Sigmoid colon (tissue), 7 donors: ENCODE data around the gene EMC10. TPM values are rescaled to one million over a fixed set of nuclear protein-coding genes. Genes with fewer than 3 reads are reported as not detected.
"Not testable (repeated sequence)": the region's sequence is repeated elsewhere in the genome, so short reads cannot be mapped to it uniquely, and the experiment has no call there.

Source experiments
- DNase-seq: peaks from one replicate; pipeline ENCODE4 v3.0.0-alpha.2; 2019
- H3K27ac ChIP-seq, 4 donors: fragments of 200-600 bp; sonication (generic); one replicate each; pipeline ENCODE4 v1.5.1; 2016 to 2019; ENCODE audit warnings: mild to moderate bottlenecking in 1 of 4
- H3K27me3 ChIP-seq, 3 donors: fragments of 200-600 bp; sonication (generic); one replicate each; pipeline ENCODE4 v1.5.1; 2019; ENCODE audit warnings: mild to moderate bottlenecking in 1 of 3
- H3K36me3 ChIP-seq, 4 donors: fragments of 200-600 bp; sonication (generic); one replicate each; pipeline ENCODE4 v1.5.1; 2016 to 2019
- H3K4me1 ChIP-seq, 4 donors: fragments of 200-600 bp; sonication (generic); one replicate each; pipeline ENCODE4 v1.5.1; 2017 to 2019
- H3K4me3 ChIP-seq, 4 donors: fragments of 200-600 bp; sonication (generic); one replicate each; pipeline ENCODE4 v1.5.1; 2017 to 2019; ENCODE audit warnings: mild to moderate bottlenecking in 2 of 4, moderate library complexity in 1 of 4
- H3K9me3 ChIP-seq, 4 donors: fragments of 200-600 bp in 3 of 4; sonication (generic) in 3 of 4; one replicate each; pipeline versions ENCODE4 v1.5.1 to v1.6.1; 2013 to 2019
- EP300 ChIP-seq, 4 donors: sonication (generic); formaldehyde crosslinking; IDR thresholded peaks; one replicate each; pipeline ENCODE4 v1.6.1; 2017; ENCODE audit warnings: antibody characterized with exemption in 4 of 4
- POLR2A ChIP-seq, 2 donors: fragments of 450-650 bp; IDR thresholded peaks; one replicate each; pipeline ENCODE4 v1.6.1; 2016; ENCODE audit warnings: antibody characterized with exemption in 2 of 2, mild to moderate bottlenecking in 2 of 2, moderate library complexity in 2 of 2
- POLR2AphosphoS5 ChIP-seq, 4 donors: sonication (generic); formaldehyde crosslinking; IDR thresholded peaks; one replicate each; pipeline ENCODE4 v1.6.1; 2017; ENCODE audit warnings: antibody characterized with exemption in 4 of 4
- WGBS, 2 donors: extraction: QIAGEN DNeasy Blood & Tissue Kit; methylation state at CpG; one replicate each; pipeline ENCODE4 v1.1.7; 2013; 5-methylcytosine and 5-hydroxymethylcytosine counted together
- intact Hi-C: fragments of 100-400 bp; cut with DNase I; formaldehyde crosslinking; loops from one replicate; pipeline ENCODE4 v1.15.1; 2023
- polyA plus RNA-seq, 3 donors: library from polyadenylated mRNA; stranded (reverse); fragments of 200-250 nt; gene quantifications; one replicate each; pipeline ENCODE4 v1.2.3, GENCODE V29; 2013
- total RNA-seq, 4 donors: library from RNA; depleted of rRNA; stranded (reverse); fragments of >200 nt; gene quantifications; one replicate each; pipeline ENCODE4 v1.1.0, GENCODE V29; 2016
- TF ChIP-seq, protein P1 (sequence below), 4 experiments: fragments of 450-650 bp in 3 of 4; fragments of 200-600 bp in 1 of 4; IDR thresholded peaks; one replicate each; pipeline ENCODE4 v1.5.1; 2016 to 2019; ENCODE audit warnings: antibody characterized with exemption in 4 of 4, mild to moderate bottlenecking in 3 of 4, moderate library complexity in 2 of 4
- donor health status: healthy with polysubstance abuse.
- donor health status: Bipolar disorder and iron deficiency.
- donor health status: healthy.

The EMC10 gene
- total and polyA plus RNA-seq, 7 donors = 34.2 to 140 (median 41.8) TPM

DNA sequence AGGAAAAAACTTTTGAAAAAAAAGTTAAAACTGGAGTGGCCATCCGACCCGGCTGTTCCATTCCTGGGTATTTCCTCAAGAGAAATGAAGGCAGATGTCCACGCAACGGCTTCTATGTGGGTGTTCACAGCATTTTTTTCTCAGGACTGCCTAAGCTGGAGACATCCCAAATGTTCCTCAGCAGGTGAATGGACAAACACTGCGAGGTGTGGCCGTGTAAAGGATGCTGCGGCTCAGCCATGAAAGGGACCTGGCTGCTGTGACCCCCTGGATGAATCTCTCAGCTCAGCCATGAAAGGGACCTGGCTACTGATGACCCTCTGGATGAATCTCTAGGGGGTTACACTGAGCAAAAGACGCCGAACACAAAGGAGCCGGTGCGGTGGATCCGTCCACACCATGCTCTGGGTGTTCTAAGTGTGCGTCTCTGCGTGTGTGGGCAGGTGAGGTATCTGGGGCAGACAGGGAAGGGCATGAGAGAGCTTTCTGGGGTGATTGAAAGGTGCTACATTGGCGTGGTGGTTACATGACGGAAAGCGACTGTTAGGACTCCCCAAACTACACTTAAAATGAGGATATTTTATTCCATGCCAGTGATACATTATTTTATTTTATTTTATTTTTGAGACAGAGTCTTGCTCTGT, 44.6 kb downstream of the EMC10 start:
- 85 to 86% methylated on average over 17 of the region's 17 CpGs for WGBS, 2 donors

DNA sequence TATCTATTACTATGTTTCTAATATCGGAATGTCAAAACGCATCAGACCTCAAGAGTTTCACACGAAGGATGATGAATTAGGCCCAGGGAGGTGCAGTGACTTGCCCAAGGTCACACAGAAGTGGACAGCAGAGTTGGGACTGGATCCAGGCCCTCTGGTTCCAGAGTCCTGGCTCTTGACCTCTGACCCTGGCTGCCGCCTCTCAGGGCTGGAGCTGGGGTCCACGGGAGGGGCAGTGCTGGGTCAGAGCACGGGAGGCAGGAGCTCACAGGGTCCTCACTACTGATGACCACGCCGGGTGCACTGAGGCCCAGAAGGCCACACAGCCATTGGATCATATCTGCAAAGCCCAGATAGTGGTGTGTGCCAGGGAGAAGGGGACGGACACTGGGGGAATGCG, 46.6 kb downstream of the EMC10 start:
- no peak for DNase-seq
- no peak overlapping the region for H3K27ac ChIP-seq
- H3K4me1 ChIP-seq = no peaks in the 10 kb centered on the region
- no peaks in the 10 kb centered on the region for H3K36me3 ChIP-seq
- intact Hi-C loops = no loop called here
- no peak for TF ChIP-seq EP300 (IDR thresholded peaks at IDR 0.05)
- TF ChIP-seq POLR2AphosphoS5 (IDR thresholded peaks at IDR 0.05) = no peak
- TF ChIP-seq, protein P1, sequence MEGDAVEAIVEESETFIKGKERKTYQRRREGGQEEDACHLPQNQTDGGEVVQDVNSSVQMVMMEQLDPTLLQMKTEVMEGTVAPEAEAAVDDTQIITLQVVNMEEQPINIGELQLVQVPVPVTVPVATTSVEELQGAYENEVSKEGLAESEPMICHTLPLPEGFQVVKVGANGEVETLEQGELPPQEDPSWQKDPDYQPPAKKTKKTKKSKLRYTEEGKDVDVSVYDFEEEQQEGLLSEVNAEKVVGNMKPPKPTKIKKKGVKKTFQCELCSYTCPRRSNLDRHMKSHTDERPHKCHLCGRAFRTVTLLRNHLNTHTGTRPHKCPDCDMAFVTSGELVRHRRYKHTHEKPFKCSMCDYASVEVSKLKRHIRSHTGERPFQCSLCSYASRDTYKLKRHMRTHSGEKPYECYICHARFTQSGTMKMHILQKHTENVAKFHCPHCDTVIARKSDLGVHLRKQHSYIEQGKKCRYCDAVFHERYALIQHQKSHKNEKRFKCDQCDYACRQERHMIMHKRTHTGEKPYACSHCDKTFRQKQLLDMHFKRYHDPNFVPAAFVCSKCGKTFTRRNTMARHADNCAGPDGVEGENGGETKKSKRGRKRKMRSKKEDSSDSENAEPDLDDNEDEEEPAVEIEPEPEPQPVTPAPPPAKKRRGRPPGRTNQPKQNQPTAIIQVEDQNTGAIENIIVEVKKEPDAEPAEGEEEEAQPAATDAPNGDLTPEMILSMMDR (IDR thresholded peaks at IDR 0.05) = no peak
- no peak for TF ChIP-seq POLR2A (IDR thresholded peaks at IDR 0.05)
- 88% methylated on average over 10 of the region's 10 CpGs for WGBS, 2 donors
- H3K27me3 ChIP-seq = no peaks in the 10 kb centered on the region
- no peak overlapping the region for H3K4me3 ChIP-seq
- no peaks in the 10 kb centered on the region for H3K9me3 ChIP-seq

More for the DNA sequence above, 44.6 kb downstream of the EMC10 start:
- H3K4me3 ChIP-seq = no peak overlapping the region
- intact Hi-C loops = no loop called here
- TF ChIP-seq POLR2AphosphoS5 (IDR thresholded peaks at IDR 0.05) (no peak), POLR2A (IDR thresholded peaks at IDR 0.05) (no peak), EP300 (IDR thresholded peaks at IDR 0.05) (no peak)
- TF ChIP-seq, protein P1 (IDR thresholded peaks at IDR 0.05) = no peak
- no peaks in the 10 kb centered on the region for H3K9me3 ChIP-seq
- H3K27me3 ChIP-seq = peaks cover 0 to 5% (median 0%) of the 10 kb centered on the region in 3 donors
- no peaks in the 10 kb centered on the region for H3K36me3 ChIP-seq
- DNase-seq = no peak
- no peaks in the 10 kb centered on the region for H3K4me1 ChIP-seq
- no peak overlapping the region for H3K27ac ChIP-seq

DNA sequence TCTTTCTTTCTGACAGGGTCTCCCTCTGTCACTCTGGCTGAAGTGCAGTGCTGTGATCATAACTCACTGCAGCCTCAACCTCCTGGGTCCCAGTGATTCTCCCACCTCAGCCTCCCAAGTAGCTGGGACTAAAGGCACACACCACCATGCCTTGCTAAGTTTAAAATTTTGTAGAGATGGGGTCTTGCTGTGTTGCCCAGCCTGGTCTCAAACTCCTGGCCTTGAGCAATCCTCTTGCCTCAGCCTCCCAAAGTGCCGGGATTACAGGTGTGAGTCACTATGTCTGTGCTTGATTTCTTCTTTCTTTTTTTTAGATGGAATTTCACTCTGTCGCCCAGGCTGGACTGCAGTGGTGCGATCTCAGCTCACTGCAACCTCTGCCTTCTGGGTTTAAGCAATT, 51.7 kb downstream of the EMC10 start:
- H3K4me3 ChIP-seq, DNase-seq, H3K9me3 ChIP-seq, H3K27ac ChIP-seq, intact Hi-C loops, H3K36me3 ChIP-seq, H3K4me1 ChIP-seq: not testable (repeated sequence)
- H3K27me3 ChIP-seq = peaks cover 7 to 23% (median 8%) of the 10 kb centered on the region in 3 donors
- WGBS, 2 donors = 83 to 91% methylated on average over 3 of the region's 3 CpGs

DNA sequence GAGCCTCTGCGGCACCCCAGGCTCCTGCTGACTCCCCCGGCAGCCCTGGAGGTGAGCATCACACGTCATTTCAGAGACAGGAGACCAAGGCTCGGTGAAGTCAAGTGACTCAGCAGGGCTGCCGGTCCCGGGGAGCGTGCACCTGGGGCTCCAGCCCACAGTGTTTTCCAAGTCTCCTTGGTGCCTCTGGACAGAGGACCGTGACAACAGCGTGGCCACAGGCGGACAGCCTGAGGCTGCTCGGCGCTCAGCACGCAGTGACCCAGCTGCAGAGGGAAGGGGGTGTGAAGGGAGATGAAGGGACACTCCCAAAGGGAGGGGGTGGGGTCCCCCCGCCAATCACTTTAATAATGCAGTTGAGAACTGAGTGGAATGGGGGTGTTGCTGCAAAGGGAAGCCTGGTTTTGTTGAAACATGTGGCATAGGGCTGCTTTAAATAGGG, 54.9 kb downstream of the EMC10 start:
- Histone ChIP-seq H3K27me3 (peaks cover 7 to 23% (median 8%) of the 10 kb centered on the region in 3 donors), H3K27ac (no peak overlapping the region), H3K4me1 (no peaks in the 10 kb centered on the region), H3K36me3 (no peaks in the 10 kb centered on the region), H3K4me3 (no peak overlapping the region), H3K9me3 (peaks cover 0 to 7% (median 2%) of the 10 kb centered on the region in 4 donors)
- no peak for DNase-seq
- intact Hi-C loops = no loop called here
- WGBS, 2 donors = 55 to 63% methylated on average over 14 of the region's 14 CpGs
- TF ChIP-seq POLR2A (IDR thresholded peaks at IDR 0.05) = no peak
- TF ChIP-seq EP300 (IDR thresholded peaks at IDR 0.05) = no peak
- TF ChIP-seq, protein P1 (IDR thresholded peaks at IDR 0.05) = no peak
- TF ChIP-seq POLR2AphosphoS5 (IDR thresholded peaks at IDR 0.05) = no peak

DNA sequence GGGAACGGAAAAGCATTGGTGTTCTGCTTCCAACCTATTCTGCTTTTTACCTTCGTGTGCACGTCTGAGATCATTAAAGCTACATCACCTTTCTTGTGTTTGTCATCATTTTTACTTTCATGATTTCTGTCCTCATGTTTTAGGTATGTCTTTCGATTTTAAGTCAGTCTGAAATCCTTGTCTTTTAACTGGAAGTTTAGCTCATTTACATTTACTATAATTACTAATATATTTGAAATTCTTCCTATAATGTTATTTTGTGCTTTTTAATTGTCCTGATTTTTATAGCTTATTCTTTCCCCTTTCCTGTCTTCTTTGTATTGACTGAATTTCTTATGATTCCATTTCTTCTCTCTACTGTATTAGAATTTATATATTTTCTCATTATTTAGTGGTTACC, 56.6 kb downstream of the EMC10 start:
- 89 to 91% methylated on average over 4 of the region's 4 CpGs for WGBS, 2 donors
- Histone ChIP-seq H3K36me3 (no peaks in the 10 kb centered on the region), H3K4me1 (no peaks in the 10 kb centered on the region), H3K9me3 (peaks cover 0 to 7% (median 2%) of the 10 kb centered on the region in 4 donors), H3K4me3 (no peak overlapping the region), H3K27ac (no peak overlapping the region), H3K27me3 (peaks cover 7 to 33% (median 8%) of the 10 kb centered on the region in 3 donors)
- DNase-seq = no peak
- intact Hi-C loops = no loop called here
- TF ChIP-seq POLR2AphosphoS5 (IDR thresholded peaks at IDR 0.05) (no peak), POLR2A (IDR thresholded peaks at IDR 0.05) (no peak), EP300 (IDR thresholded peaks at IDR 0.05) (no peak)
- TF ChIP-seq, protein P1 (IDR thresholded peaks at IDR 0.05) = no peak
